Panc1 (cell line): Measurements from ENCODE around the gene ITGAL. TPM values are rescaled to one million over a fixed set of nuclear protein-coding genes. Genes with fewer than 3 reads are reported as not detected.

Experiments
- ATAC-seq: fragments of 200-7000 bp; cut with Tn5 transposase; 2 replicates; pipeline ENCODE4 v1.9.1; 2020; ENCODE audit warnings: mild to moderate bottlenecking, moderate library complexity
- BruUV-seq: library from RNA; stranded (reverse); fragments of 400-500 nt; replicated peaks from 2 replicates; lab custom pipeline; 2021; lab: Mats Ljungman, UMichigan
- CTCF ChIA-PET: fragments of 300-600 bp; sonication (Branson Sonifier 250); formaldehyde crosslinking; loops from one replicate; lab custom pipeline; 2022; ENCODE audit warnings: antibody characterized with exemption; lab: Charles Lee
- POLR2A ChIA-PET: fragments of 300-600 bp; sonication (Branson Sonifier 250); formaldehyde crosslinking; loops from one replicate; lab custom pipeline; 2022; ENCODE audit warnings: antibody characterized with exemption; lab: Charles Lee
- DNase-seq: peaks from one replicate; pipeline ENCODE4 v3.0.0-alpha.2; 2010; ENCODE audit warnings: low read depth, low spot score
- H3K27ac ChIP-seq: 2 replicates; pipeline ENCODE4 v1.5.1; 2011; ENCODE audit warnings: mild to moderate bottlenecking, low read length, inconsistent platforms
- H3K27me3 ChIP-seq: fragments of 200-500 bp; sonication (Bioruptor generic); 2 replicates; pipeline ENCODE4 v1.6.0; 2014; ENCODE audit warnings: low read length, inconsistent platforms; ENCODE audit not compliant: control insufficient read depth, insufficient read depth
- H3K36me3 ChIP-seq: fragments of 200-500 bp; sonication (Bioruptor generic); 2 replicates; pipeline ENCODE4 v1.5.1; 2014; ENCODE audit warnings: inconsistent platforms, mild to moderate bottlenecking, low read length, moderate library complexity; ENCODE audit not compliant: control insufficient read depth, insufficient read depth
- H3K4me1 ChIP-seq: 2 replicates; pipeline ENCODE4 v1.5.1; 2011; ENCODE audit warnings: inconsistent platforms, mild to moderate bottlenecking, low read length, moderate library complexity; ENCODE audit not compliant: control insufficient read depth, insufficient read depth
- H3K4me3 ChIP-seq, 2 experiments: 2 replicates each; pipeline ENCODE4 v1.5.1; 2011 to 2012; ENCODE audit warnings: low read depth in 2 of 2, low read length in 2 of 2, mild to moderate bottlenecking in 2 of 2, inconsistent platforms in 1 of 2, moderate library complexity in 1 of 2
- H3K9me3 ChIP-seq: fragments of 200-500 bp; sonication (Bioruptor generic); 2 replicates; pipeline ENCODE4 v1.5.1; 2014; ENCODE audit warnings: low read depth, mild to moderate bottlenecking, inconsistent platforms, low read length, moderate library complexity; ENCODE audit not compliant: control insufficient read depth, insufficient read depth
- CTCF ChIP-seq: fragments of 450-650 bp; IDR thresholded peaks from 2 replicates; pipeline ENCODE4 v1.5.1; 2017; ENCODE audit warnings: mild to moderate bottlenecking
- POLR2AphosphoS5 ChIP-seq: IDR thresholded peaks from 2 replicates; pipeline ENCODE4 v1.6.1; 2012; ENCODE audit warnings: mild to moderate bottlenecking, low read depth, low read length, moderate library complexity
- REST ChIP-seq, 2 experiments: IDR thresholded peaks; 2 replicates each; pipeline ENCODE4 v1.6.1; 2011 to 2012; ENCODE audit warnings: low read depth in 2 of 2, control low read depth in 1 of 2, low read length in 1 of 2, mild to moderate bottlenecking in 1 of 2, moderate library complexity in 1 of 2; ENCODE audit not compliant: insufficient read depth in 1 of 2
- SIN3A ChIP-seq: IDR thresholded peaks from 2 replicates; pipeline ENCODE4 v1.6.1; 2012; ENCODE audit warnings: low read depth, mild to moderate bottlenecking, low read length, moderate library complexity, borderline replicate concordance; ENCODE audit not compliant: insufficient read depth
- TCF7L2 ChIP-seq: IDR thresholded peaks from 2 replicates; pipeline ENCODE4 v1.6.1; 2011; ENCODE audit warnings: mild to moderate bottlenecking, low read depth, low read length, inconsistent platforms
- in situ Hi-C: cut with HindIII; loops from 2 replicates; pipeline ENCODE4 v1.10.0; 2016; ENCODE audit warnings: low sequenced_read_pairs, low pct_unique_long_range_greater_than_20kb
- intact Hi-C: fragments of 100-400 bp; cut with micrococcal nuclease; formaldehyde crosslinking; loops from one replicate; pipeline ENCODE4 v1.10.0; 2022; ENCODE audit not compliant: unreplicated experiment
- total RNA-seq: library from RNA; stranded (reverse); gene quantifications from one replicate; pipeline ENCODE4 v1.2.1, GENCODE V29; 2021; ENCODE audit not compliant: unreplicated experiment

The ITGAL gene
- total RNA-seq, 1 experiment from 2014 or later: 0.54 TPM

- Histone ChIP-seq H3K4me3 (no peak overlapping the region), H3K36me3 (no peaks in the 10 kb centered on the region), H3K9me3 (no peaks in the 10 kb centered on the region), H3K27ac (no peak overlapping the region), H3K27me3 (no peaks in the 10 kb centered on the region), H3K4me1 (no peaks in the 10 kb centered on the region)
- BruUV-seq: no TSS peak
- no peak for TF ChIP-seq REST (IDR thresholded peaks at IDR 0.05; ENCODE audit: insufficient read depth in 1 of 2, low read depth in 2 of 2, low read length in 1 of 2)
- TF ChIP-seq POLR2AphosphoS5: no peak
- no peak for TF ChIP-seq SIN3A
- no peak for TF ChIP-seq TCF7L2
- TF ChIP-seq CTCF: no peak
- in situ Hi-C loops: no loop called here
- DNase-seq: no peak
- ATAC-seq: no peak
- ChIA-PET CTCF (no interaction called here), POLR2A (no interaction called here)
- intact Hi-C loops: no loop called here
These were observed 2.4 kb upstream of the ITGAL start for GRCh38 chr16:30470170-30470512.

- no peak overlapping the region for H3K4me3 ChIP-seq
- H3K4me1 ChIP-seq: no peaks in the 10 kb centered on the region
- H3K36me3 ChIP-seq: no peaks in the 10 kb centered on the region
- POLR2A ChIA-PET: no interaction called here
- H3K9me3 ChIP-seq: no peaks in the 10 kb centered on the region
- intact Hi-C loops: no loop called here
- H3K27me3 ChIP-seq: no peaks in the 10 kb centered on the region
- ATAC-seq (no peak), DNase-seq (no peak)
- in situ Hi-C loops: no loop called here
- no TSS peak for BruUV-seq
- CTCF ChIA-PET: no interaction called here
- no peak overlapping the region for H3K27ac ChIP-seq
- TF ChIP-seq CTCF (no peak), REST (IDR thresholded peaks at IDR 0.05; ENCODE audit: insufficient read depth in 1 of 2, low read depth in 2 of 2, low read length in 1 of 2) (no peak), TCF7L2 (no peak), POLR2AphosphoS5 (no peak), SIN3A (no peak)
These were observed 1.9 kb upstream of the ITGAL start for GRCh38 chr16:30470632-30470995.
